NCI-H2081 (cell line): Measurements from ENCODE around the gene FAHD2A.
A peak's percentile ranks its signal among the peaks of the same experiment; 100 is the strongest.
"Not testable (repeated sequence)": the region's sequence is repeated elsewhere in the genome, so short reads cannot be mapped to it uniquely, and the experiment has no call there.

Experiments
- DNase-seq, 2 experiments: peaks; one replicate each; lab custom pipeline; 2025; lab: John Stamatoyannopoulos, UW

The FAHD2A gene

GRCh38 chr2:95376311-95377215, 25.9 kb upstream of the FAHD2A start:
- no peak for DNase-seq

DNA sequence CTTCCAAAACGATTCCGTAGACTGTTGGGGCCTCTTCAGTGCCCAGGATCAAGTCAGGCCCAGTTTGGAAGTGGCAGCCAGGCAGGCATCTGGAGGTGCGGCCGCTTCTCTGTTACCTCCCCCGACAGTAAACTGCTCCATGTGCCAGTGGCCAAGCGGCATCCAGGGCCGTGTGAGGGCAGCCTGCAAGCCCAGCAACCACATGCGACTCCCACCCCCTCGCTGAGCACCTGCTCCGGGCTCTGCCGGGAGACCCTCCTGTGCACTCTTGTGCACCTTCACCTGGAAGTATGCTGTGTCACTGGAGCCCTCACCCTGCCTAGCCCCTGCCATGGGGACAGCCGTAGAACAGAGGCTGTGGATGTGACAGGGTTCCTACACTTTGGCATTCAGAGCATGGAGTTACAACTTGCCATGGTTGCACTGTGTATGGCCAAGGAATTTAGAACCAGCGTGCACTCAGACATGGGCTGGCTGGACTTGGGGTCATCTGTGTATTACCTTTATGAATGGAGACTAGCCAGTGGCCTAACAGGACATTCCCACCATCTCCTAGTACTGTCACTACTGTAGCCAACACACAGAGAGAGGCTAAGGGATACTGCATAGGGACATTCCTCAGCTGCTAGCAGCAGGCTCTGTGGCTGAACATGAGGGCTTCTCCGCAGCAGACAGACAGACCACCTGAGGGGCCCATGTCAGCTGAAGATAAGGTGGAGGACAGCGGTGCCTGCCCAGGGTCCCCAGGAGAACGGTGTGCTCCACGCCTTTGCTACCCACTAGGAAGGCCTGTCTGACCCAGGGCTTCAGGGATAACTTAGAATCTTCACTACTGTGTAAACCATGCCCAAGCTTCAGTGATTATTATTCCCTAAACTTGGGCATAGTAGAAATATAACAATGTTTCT, 25.0 kb upstream of the FAHD2A start:
- DNase-seq: no peak

DNA sequence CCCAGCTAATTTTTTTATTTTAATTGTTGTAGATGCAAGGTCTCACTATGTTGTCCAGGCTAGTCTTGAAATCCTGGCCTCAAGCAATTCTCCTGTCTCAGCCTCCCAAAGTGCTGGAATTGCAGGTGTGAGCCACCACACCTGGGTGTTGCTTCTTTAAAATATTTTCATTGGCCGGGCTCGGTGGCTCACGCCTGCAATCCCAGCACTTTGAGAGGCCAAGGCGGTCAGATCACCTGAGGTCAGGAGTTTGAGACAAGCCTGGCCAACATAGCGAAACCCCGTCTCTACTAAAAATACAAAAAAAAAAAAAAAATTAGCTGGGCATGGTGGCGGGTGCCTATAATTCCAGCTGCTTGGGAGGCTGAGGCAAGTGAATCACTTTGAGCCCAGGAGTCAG, 24.2 kb upstream of the FAHD2A start:
- not testable (repeated sequence) for DNase-seq

DNA sequence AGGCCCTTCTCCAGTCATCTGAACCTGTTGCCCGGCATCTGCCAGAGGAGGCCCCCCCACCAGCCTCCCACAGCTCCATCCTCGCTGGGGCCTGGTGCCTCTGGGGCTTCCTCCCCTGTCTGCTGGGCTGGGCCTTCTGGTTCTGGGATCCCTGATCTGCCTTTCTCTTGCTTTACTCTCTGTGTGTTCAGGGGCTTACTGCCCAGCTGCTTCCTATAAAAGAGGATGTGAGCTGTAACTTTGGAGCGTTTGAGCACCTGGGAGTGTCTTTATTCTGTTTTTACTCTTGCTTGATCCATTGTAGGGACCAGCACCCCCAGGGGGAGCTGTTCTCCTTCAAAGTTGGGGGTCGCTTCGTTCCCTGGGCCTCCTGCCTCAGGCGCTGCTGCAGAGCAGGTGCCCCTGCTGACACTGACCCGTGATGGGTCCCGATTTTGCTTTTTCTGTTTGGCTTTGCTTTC, 23.1 kb upstream of the FAHD2A start:
- no peak for DNase-seq

DNA sequence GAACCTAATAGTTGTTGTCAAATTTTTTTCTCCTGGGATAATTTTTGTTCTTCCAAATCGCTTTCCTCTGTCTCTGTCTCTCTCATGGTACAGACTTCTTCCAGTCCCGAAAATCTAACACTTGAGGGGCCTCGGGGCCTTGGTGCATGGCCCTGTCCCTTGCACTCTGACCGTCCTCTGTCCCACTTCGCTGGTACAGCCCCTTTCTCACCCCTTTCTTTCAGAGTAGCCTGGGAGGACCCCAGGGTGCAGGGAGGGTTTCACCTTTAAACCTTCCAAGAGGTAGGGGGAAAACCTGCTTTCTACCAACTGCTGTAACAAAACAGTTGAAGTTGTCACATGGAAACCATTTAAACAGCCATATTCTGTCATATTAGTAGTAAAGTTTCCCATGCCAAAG, 22.2 kb upstream of the FAHD2A start:
- DNase-seq: no peak

GRCh38 chr2:95380731-95381130, 21.8 kb upstream of the FAHD2A start:
- DNase-seq: no peak

- DNase-seq: no peak
These were observed 21.0 kb upstream of the FAHD2A start for GRCh38 chr2:95381212-95382191.

GRCh38 chr2:95382192-95382591, 20.3 kb upstream of the FAHD2A start:
- no peak for DNase-seq

- no peak for DNase-seq
These were observed 19.5 kb upstream of the FAHD2A start for GRCh38 chr2:95382686-95383634.

- DNase-seq: no peak
These were observed 18.9 kb upstream of the FAHD2A start for GRCh38 chr2:95383635-95384027.

DNA sequence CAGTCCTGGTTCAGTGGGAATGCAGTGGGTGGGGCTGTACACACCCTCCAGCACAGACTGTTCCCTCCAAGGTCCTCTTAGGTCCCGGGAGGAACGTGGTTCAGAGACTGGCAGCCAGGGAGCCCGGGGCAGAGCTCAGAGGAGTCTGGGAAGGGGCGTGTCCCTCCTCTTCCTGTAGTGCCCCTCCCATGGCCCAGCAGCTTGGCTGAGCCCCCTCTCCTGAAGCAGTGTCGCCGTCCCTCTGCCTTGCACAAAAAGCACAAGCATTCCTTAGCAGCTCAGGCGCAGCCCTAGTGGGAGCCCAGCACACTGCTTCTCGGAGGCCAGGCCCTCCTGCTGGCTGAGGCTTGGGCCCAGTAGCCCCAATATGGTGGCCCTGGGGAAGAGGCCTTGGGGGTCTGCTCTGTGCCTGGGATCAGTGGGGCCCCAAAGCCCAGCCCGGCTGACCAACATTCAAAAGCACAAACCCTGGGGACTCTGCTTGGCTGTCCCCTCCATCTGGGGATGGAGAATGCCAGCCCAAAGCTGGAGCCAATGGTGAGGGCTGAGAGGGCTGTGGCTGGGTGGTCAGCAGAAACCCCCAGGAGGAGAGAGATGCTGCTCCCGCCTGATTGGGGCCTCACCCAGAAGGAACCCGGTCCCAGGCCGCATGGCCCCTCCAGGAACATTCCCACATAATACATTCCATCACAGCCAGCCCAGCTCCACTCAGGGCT, 17.5 kb upstream of the FAHD2A start:
- DNase-seq: no peak

- DNase-seq: no peak
These were observed 16.9 kb upstream of the FAHD2A start for GRCh38 chr2:95385570-95385984.

DNA sequence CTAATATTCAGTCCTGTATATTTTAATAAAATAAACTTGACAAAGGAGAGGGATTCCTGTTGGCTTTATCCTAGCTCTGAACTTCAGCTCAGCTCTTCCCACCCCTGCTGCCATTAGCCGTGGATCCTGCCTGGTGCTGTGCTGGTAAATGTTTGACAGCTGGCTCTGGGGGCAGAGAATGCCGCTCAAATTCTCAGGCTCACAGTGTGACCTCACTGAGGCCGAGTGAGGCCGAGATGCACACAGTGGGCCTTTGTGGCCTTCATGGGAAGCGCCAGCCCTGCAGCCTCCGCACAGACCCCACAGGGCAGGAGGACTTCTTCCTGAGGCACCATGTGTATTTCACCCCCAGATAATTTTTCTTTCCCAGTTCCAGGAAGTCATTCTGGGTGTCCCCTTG, 16.5 kb upstream of the FAHD2A start:
- DNase-seq: no peak

GRCh38 chr2:95387358-95387757, 15.2 kb upstream of the FAHD2A start:
- DNase-seq: no peak

DNA sequence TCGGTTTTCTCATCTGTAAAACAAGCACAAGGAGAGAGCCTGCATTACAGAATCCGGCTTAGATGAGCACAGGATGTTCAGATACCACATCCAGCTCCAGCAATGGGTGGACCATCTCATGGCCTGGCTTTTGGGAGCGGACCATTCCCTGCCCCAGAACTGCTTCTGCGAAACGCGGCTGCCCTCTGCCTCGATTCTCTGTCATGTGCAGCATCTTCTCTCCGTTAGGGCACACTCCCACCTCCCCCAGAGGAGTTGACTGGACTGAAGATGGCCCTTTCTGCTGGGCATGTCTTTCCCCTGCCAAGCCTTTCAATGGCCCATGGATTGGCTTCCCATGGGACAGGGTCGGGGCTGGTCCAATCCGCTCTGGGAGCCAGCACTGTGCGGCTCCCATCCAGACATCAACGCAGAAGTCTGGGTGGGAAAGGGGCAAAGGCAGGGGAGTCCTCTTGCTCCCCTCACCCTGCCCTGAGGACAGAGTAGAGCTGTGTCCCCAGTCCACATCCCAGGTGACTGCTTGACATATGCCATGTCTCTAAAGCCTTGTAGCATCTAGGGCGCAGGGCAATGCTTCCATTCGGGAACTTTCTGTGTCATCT, 14.3 kb upstream of the FAHD2A start:
- DNase-seq: no peak

GRCh38 chr2:95388856-95389244, 13.7 kb upstream of the FAHD2A start:
- DNase-seq: no peak

DNA sequence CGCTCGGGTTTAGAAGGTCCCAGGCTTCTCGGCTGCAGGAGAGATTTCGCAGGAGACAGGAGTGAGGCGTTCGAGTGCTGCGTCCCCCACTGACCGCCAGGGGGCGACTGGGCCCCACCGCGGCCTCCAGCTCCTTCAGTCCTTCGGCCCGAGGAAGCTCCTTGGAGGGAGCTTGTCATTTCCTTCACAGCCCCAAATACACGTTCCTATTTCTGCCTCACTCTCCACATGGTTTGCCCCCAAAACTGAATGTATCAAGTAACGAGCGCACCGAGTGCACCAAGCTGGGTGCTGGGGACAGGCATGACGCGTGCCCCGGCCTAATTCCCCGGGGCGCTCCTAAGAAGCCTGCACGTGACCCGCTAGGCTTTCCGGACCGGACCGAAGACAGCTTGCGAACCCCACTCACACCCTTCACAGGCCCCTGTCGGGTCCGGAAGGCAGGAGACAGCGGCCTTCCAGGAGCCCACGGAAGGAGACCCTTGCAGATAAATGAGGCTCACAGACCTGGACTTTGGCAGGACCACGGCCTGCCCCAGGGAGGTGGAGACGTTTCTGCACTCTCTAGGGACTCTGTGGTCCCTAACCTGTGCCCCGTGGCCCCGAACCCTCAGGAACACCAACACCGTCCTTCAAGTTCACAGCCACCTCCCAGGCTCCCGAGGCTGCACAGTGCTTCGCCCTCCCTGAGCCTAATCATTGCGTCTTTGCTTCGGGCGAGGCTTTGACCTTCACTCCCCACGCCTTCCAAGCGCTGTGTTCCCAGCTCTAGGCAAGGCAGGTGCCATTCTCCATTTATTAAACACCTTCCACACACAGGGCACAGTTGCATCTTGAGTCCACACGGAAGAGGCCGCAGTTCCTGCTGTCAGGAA, 13.0 kb upstream of the FAHD2A start:
- DNase-seq: peak in 1 of 2 experiments; percentile 9

DNA sequence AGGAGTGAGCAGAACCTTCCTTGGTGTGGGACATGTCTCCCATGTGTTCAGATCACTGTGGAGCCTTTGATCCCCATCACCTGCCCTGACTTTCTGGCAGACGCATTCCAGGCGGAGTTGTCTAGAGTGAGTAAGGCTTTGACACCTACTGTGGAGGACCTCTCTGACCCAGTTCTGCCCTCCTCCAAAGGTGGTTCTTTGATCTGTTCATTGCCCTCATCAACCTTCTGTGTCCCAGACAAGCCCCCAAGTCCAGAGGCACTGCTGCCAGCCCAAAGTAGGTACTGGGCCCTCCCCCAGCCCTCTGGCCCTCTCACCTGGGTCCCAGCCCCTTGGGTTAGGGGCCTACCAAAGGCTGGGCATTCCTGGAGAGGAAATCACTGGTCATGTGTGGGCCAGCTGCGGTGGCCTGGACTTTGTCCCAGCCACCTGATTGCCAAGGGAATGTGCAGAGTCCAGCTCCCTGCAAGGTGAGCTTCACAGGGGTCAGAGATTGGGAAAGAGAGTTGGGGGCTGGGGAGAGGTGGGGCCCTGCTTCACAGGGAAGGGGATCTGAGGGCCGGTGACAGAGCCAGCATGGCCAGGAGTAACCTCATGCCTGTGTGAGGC, 12.1 kb upstream of the FAHD2A start:
- DNase-seq: no peak
